B cell (primary cell): ENCODE results near the gene SFXN4. TPM values are rescaled to one million over a fixed set of nuclear protein-coding genes. Genes with fewer than 3 reads are reported as not detected.

Experiments
- ATAC-seq: fragments of 200-7000 bp; cut with Tn5 transposase; one replicate; pipeline ENCODE4 v1.10.0; 2021; ENCODE audit warnings: low read depth, mild to moderate bottlenecking, moderate number of reproducible peaks, moderate library complexity
- CTCF ChIA-PET: fragments of 350-600 bp; sonication (Branson Sonifier 250); formaldehyde crosslinking; loops from one replicate; lab custom pipeline; 2021; ENCODE audit warnings: antibody characterized with exemption, inconsistent platforms; lab: Charles Lee
- POLR2A ChIA-PET: fragments of 350-600 bp; sonication (Branson Sonifier 250); formaldehyde crosslinking; loops from one replicate; lab custom pipeline; 2021; ENCODE audit warnings: antibody characterized with exemption; lab: Charles Lee
- DNase-seq: peaks from one replicate; pipeline ENCODE4 v3.0.0; 2013
- H2AFZ ChIP-seq: 2 replicates; pipeline ENCODE4 v1.6.1; 2012; ENCODE audit warnings: mild to moderate bottlenecking, low read depth, low read length; ENCODE audit not compliant: insufficient read depth, poor library complexity, severe bottlenecking
- H3K27ac ChIP-seq, 2 donors: 1 replicate in 1 of 2; 2 replicates in 1 of 2; pipeline ENCODE4 v1.5.1; 2012 to 2013; ENCODE audit warnings: low read length in 2 of 2, mild to moderate bottlenecking in 2 of 2, moderate library complexity in 1 of 2
- H3K27me3 ChIP-seq, 4 experiments: fragments of 200-600 bp in 1 of 4; sonication (generic) in 1 of 4; replicated peaks in 1 of 4; 1 replicate in 2 of 4; 2 replicates in 2 of 4; pipeline versions ENCODE4 v1.6.1 to v1.7.0; 2013 to 2016; ENCODE audit warnings: low read length in 3 of 4, mild to moderate bottlenecking in 2 of 4, mixed read lengths in 1 of 4, moderate library complexity in 1 of 4; ENCODE audit not compliant: insufficient read depth in 4 of 4, control insufficient read depth in 3 of 4; ENCODE audit errors: control extremely low read depth in 1 of 4
- H3K36me3 ChIP-seq, 2 experiments: replicated peaks in 1 of 2; 1 replicate in 1 of 2; 2 replicates in 1 of 2; pipeline versions ENCODE4 v1.6.1 to v1.7.1; 2013; ENCODE audit warnings: low read length in 1 of 2; ENCODE audit not compliant: insufficient read depth in 2 of 2, control insufficient read depth in 1 of 2; ENCODE audit errors: control extremely low read depth in 1 of 2, extremely low read depth in 1 of 2
- H3K4me1 ChIP-seq, 2 donors: fragments of 200-600 bp in 1 of 2; sonication (generic) in 1 of 2; 1 replicate in 1 of 2; 2 replicates in 1 of 2; pipeline versions ENCODE4 v1.5.1 to v1.6.1; 2013 to 2017; ENCODE audit warnings: low read length in 2 of 2; ENCODE audit not compliant: control insufficient read depth in 2 of 2, insufficient read depth in 2 of 2
- H3K4me2 ChIP-seq: replicated peaks from 2 replicates; pipeline ENCODE3; 2012; ENCODE audit warnings: mild to moderate bottlenecking, low read depth, low read length; ENCODE audit not compliant: poor library complexity, severe bottlenecking
- H3K4me3 ChIP-seq, 5 experiments: fragments of 200-600 bp in 1 of 5; sonication (generic) in 1 of 5; 1 replicate in 3 of 5; 2 replicates in 2 of 5; pipeline versions ENCODE4 v1.5.1 to v1.7.0; 2011 to 2016; ENCODE audit warnings: low read length in 4 of 5, mild to moderate bottlenecking in 4 of 5, low read depth in 2 of 5, control low read depth in 1 of 5, moderate library complexity in 1 of 5; ENCODE audit not compliant: insufficient read depth in 1 of 5; ENCODE audit errors: control extremely low read depth in 1 of 5, extremely low read depth in 1 of 5
- H3K79me2 ChIP-seq: fragments of 200-600 bp; sonication (generic); one replicate; pipeline ENCODE4 v1.6.0; 2016; ENCODE audit warnings: low read length; ENCODE audit not compliant: control insufficient read depth, insufficient read depth
- H3K9ac ChIP-seq: fragments of 200-600 bp; sonication (generic); 2 replicates; pipeline ENCODE4 v1.6.1; 2017; ENCODE audit warnings: mild to moderate bottlenecking, low read length, moderate library complexity
- H3K9me3 ChIP-seq, 3 donors: one replicate each; pipeline versions ENCODE4 v1.6.1 to v1.7.1; 2013; ENCODE audit warnings: low read length in 2 of 3; ENCODE audit not compliant: control insufficient read depth in 2 of 3, insufficient read depth in 1 of 3; ENCODE audit errors: control extremely low read depth in 1 of 3
- H4K20me1 ChIP-seq: 2 replicates; pipeline ENCODE4 v1.6.0; 2012; ENCODE audit warnings: mild to moderate bottlenecking, low read length; ENCODE audit not compliant: insufficient read depth, control insufficient read depth, poor library complexity, severe bottlenecking
- H3K27ac Mint-ChIP-seq: one replicate; pipeline ENCODE4 v1.8.0; 2021; ENCODE audit warnings: mixed read lengths
- H3K27me3 Mint-ChIP-seq: one replicate; pipeline ENCODE4 v1.8.0; 2021; ENCODE audit warnings: mixed read lengths
- H3K4me1 Mint-ChIP-seq: one replicate; pipeline ENCODE4 v1.8.0; 2021; ENCODE audit warnings: mixed read lengths
- H3K4me3 Mint-ChIP-seq: one replicate; pipeline ENCODE4 v1.8.0; 2021; ENCODE audit warnings: mixed read lengths
- H3K9me3 Mint-ChIP-seq: one replicate; pipeline ENCODE4 v1.8.0; 2022; ENCODE audit warnings: mixed read lengths; ENCODE audit not compliant: insufficient read depth
- CTCF ChIP-seq: fragments of 200-600 bp; IDR thresholded peaks from one replicate; pipeline ENCODE4 v1.8.0; 2022; ENCODE audit warnings: antibody characterized with exemption, mild to moderate bottlenecking
- EZH2 ChIP-seq: IDR thresholded peaks from 2 replicates; pipeline ENCODE4 v1.6.1; 2012; ENCODE audit warnings: borderline replicate concordance, low read depth, mild to moderate bottlenecking, moderate library complexity, low read length; ENCODE audit not compliant: insufficient read depth, poor library complexity, severe bottlenecking
- WGBS: methylation state at CpG from one replicate; pipeline ENCODE4 v1.1.5; 2013; ENCODE audit warnings: missing lambda C conversion rate; ENCODE audit not compliant: insufficient coverage; 5-methylcytosine and 5-hydroxymethylcytosine counted together
- intact Hi-C: fragments of 100-400 bp; cut with micrococcal nuclease; formaldehyde crosslinking; loops from one replicate; pipeline ENCODE4 v1.10.0; 2022
- polyA plus RNA-seq: library from polyadenylated mRNA; depleted of rRNA; stranded (reverse); fragments of >200 nt; gene quantifications from 2 replicates; pipeline ENCODE4 v1.2.3, GENCODE V29; 2012
- small RNA-seq: library from RNA; depleted of rRNA; stranded (forward); fragments of <200 nt; gene quantifications from one replicate; pipeline ENCODE3, GENCODE V24; 2012; ENCODE audit warnings: low replicate concordance, low read depth; ENCODE audit not compliant: insufficient read length
- total RNA-seq, 2 donors: library from RNA; stranded (reverse); fragments of 120-200 nt in 1 of 2; gene quantifications; 1 replicate in 1 of 2; 2 replicates in 1 of 2; pipeline versions ENCODE4 v1.2.3 to v1.2.4, GENCODE V29; 2013 to 2022

SFXN4 gene
- total and polyA plus RNA-seq, 2 donors (not counting 1 experiment from before 2014, with no cell fraction given): 9.8 to 15.4 TPM

- no peaks in the 10 kb centered on the region for H3K36me3 ChIP-seq
- H3K4me2 ChIP-seq: no peak overlapping the region
- H4K20me1 ChIP-seq: no peaks in the 10 kb centered on the region
- H3K27me3 ChIP-seq: no peaks in the 10 kb centered on the region
- no CpG with 5 or more reads among the region's 4 CpGs for WGBS
- H3K4me1 Mint-ChIP-seq: peaks cover 17% of the 10 kb centered on the region
- H2AFZ ChIP-seq: no peak overlapping the region
- POLR2A ChIA-PET: interaction anchor here (0.6 kb wide), 2 partner anchors 12 to 14 kb away, joined by 3 to 16 read pairs; no protein-coding TSS in a partner anchor
- H3K27me3 Mint-ChIP-seq: no peaks in the 10 kb centered on the region
- no peak overlapping the region for H3K4me3 ChIP-seq
- no peak overlapping the region for H3K9ac ChIP-seq
- ATAC-seq: no peak
- H3K9me3 ChIP-seq: no peaks in the 10 kb centered on the region
- no peak overlapping the region for H3K27ac Mint-ChIP-seq
- peaks cover 7 to 14% of the 10 kb centered on the region in 2 donors for H3K4me1 ChIP-seq
- intact Hi-C loops: no loop called here
- DNase-seq: no peak
- no peaks in the 10 kb centered on the region for H3K79me2 ChIP-seq
- no peak overlapping the region for H3K27ac ChIP-seq
- H3K4me3 Mint-ChIP-seq: no peak overlapping the region
- H3K9me3 Mint-ChIP-seq: no peaks in the 10 kb centered on the region
- CTCF ChIA-PET: interaction anchor here (0.8 kb wide), 1 partner anchor 367 kb away, joined by 3 read pairs; no protein-coding TSS in a partner anchor
- TF ChIP-seq EZH2 (no peak), CTCF (no peak)
These were observed 69.9 kb downstream of the SFXN4 start for GRCh38 chr10:119095640-119096039.

- peak; percentile 43 for DNase-seq
- peak overlapping the region in 1 of 5 experiments; percentile 33 for H3K4me3 ChIP-seq
- H3K79me2 ChIP-seq: no peaks in the 10 kb centered on the region
- H3K4me2 ChIP-seq: peak overlapping the region; percentile 56
- no peak for TF ChIP-seq EZH2
- no peak for TF ChIP-seq CTCF
- no peaks in the 10 kb centered on the region for H3K9me3 Mint-ChIP-seq
- no peaks in the 10 kb centered on the region for H3K27me3 ChIP-seq
- ChIA-PET CTCF (interaction anchor here (1.2 kb wide), 1 partner anchor 40 kb away, joined by 5 read pairs; no protein-coding TSS in a partner anchor), POLR2A (interaction anchor here (1.4 kb wide), 1 partner anchor 13 kb away, joined by 5 read pairs; the partner anchor contains the start of gene DENND10)
- peak overlapping the region; percentile 67 for H3K4me3 Mint-ChIP-seq
- peak overlapping the region; percentile 92 for H3K27ac Mint-ChIP-seq
- peaks cover 18 to 40% of the 10 kb centered on the region in 2 donors for H3K4me1 ChIP-seq
- peaks cover 38% of the 10 kb centered on the region for H3K4me1 Mint-ChIP-seq
- intact Hi-C loops: no loop called here
- H2AFZ ChIP-seq: no peak overlapping the region
- H3K27ac ChIP-seq: peak overlapping the region in 1 of 2 donors; percentile 33
- H4K20me1 ChIP-seq: no peaks in the 10 kb centered on the region
- ATAC-seq: peak; percentile 79
- no peaks in the 10 kb centered on the region for H3K36me3 ChIP-seq
- no peaks in the 10 kb centered on the region for H3K27me3 Mint-ChIP-seq
- H3K9me3 ChIP-seq: no peaks in the 10 kb centered on the region
- H3K9ac ChIP-seq: peak overlapping the region; percentile 4
- WGBS: 20% methylated on average over 1 of the region's 5 CpGs
These were observed 74.5 kb downstream of the SFXN4 start for GRCh38 chr10:119090968-119091367.

Small RNAs within 50 kb of the gene (small RNA-seq; reads per million reads assigned to genes)
- gene AL355598.1 (not detected), gene RN7SL749P (not detected)

Other genes starting within 250 kb of the SFXN4 start
- gene NANOS1, start 136.0 kb downstream of the SFXN4 start, total RNA-seq: 0.24 and 0.69 TPM in 2 replicates
- 0.03 and 0.16 TPM in 2 replicates for gene NANOS1, start 136.0 kb downstream of the SFXN4 start, polyA plus RNA-seq
- 94.3 and 94.5 TPM in 2 replicates for gene EIF3A, start 84.9 kb downstream of the SFXN4 start, total RNA-seq
- 8.8 and 16.4 TPM in 2 replicates for gene EIF3A, start 84.9 kb downstream of the SFXN4 start, polyA plus RNA-seq
- 24.4 and 30.0 TPM in 2 replicates for gene DENND10, start 61.6 kb downstream of the SFXN4 start, total RNA-seq
- 15.4 and 16.6 TPM in 2 replicates for gene DENND10, start 61.6 kb downstream of the SFXN4 start, polyA plus RNA-seq
- 36.2 and 36.3 TPM in 2 replicates for gene PRDX3, start 13.1 kb upstream of the SFXN4 start, total RNA-seq
- gene PRDX3, start 13.1 kb upstream of the SFXN4 start, polyA plus RNA-seq: 16.7 and 18.0 TPM in 2 replicates
- 54.8 and 57.2 TPM in 2 replicates for gene GRK5, start 41.9 kb upstream of the SFXN4 start, total RNA-seq
- 21.9 and 22.9 TPM in 2 replicates for gene GRK5, start 41.9 kb upstream of the SFXN4 start, polyA plus RNA-seq